H1 (cell line): ENCODE measurements around the gene CLIC1. TPM values are rescaled to one million over a fixed set of nuclear protein-coding genes. Genes with fewer than 3 reads are reported as not detected.

Source experiments
- CTCF ChIA-PET: fragments of 300-600 bp; sonication (Branson Sonifier 250); formaldehyde crosslinking; loops from one replicate; lab custom pipeline; 2021; ENCODE audit not compliant: partially characterized antibody; lab: Charles Lee
- POLR2A ChIA-PET: fragments of 300-600 bp; sonication (Branson Sonifier 250); formaldehyde crosslinking; loops from one replicate; lab custom pipeline; 2021; ENCODE audit warnings: inconsistent platforms; ENCODE audit not compliant: partially characterized antibody; lab: Charles Lee
- DNase-seq, 2 experiments: peaks; one replicate each; pipeline versions ENCODE4 v3.0.0 to v3.0.0-alpha.2; 2010 to 2022; ENCODE audit warnings: low spot score in 2 of 2, low read depth in 1 of 2, mixed read lengths in 1 of 2
- FAIRE-seq: peaks from 2 replicates; lab custom pipeline; 2011; peaks lifted over from hg19 to GRCh38; lab: Jason Lieb, UNC
- H2AFZ ChIP-seq: 2 replicates; pipeline ENCODE4 v1.8.1; 2012; ENCODE audit warnings: low read length, inconsistent platforms
- H2AK5ac ChIP-seq: 2 replicates; pipeline ENCODE4 v1.6.1; 2013; ENCODE audit warnings: low read depth, low read length
- H2BK120ac ChIP-seq: replicated peaks from 2 replicates; pipeline ENCODE3; 2013; ENCODE audit warnings: low read depth, low read length, inconsistent platforms
- H2BK12ac ChIP-seq: 2 replicates; pipeline ENCODE4 v1.6.1; 2013; ENCODE audit warnings: low read depth, low read length
- H2BK15ac ChIP-seq: 2 replicates; pipeline ENCODE4 v1.6.1; 2013; ENCODE audit warnings: low read length
- H2BK20ac ChIP-seq: 2 replicates; pipeline ENCODE4 v1.6.1; 2013; ENCODE audit warnings: low read length
- H2BK5ac ChIP-seq: 2 replicates; pipeline ENCODE4 v1.6.1; 2013; ENCODE audit warnings: low read depth, low read length
- H3K14ac ChIP-seq: 2 replicates; pipeline ENCODE4 v1.6.1; 2013; ENCODE audit warnings: inconsistent platforms; ENCODE audit not compliant: insufficient read length
- H3K18ac ChIP-seq: 2 replicates; pipeline ENCODE4 v1.6.1; 2013; ENCODE audit warnings: low read length; ENCODE audit errors: extremely low read depth
- H3K23ac ChIP-seq: 2 replicates; pipeline ENCODE4 v1.6.1; 2013; ENCODE audit warnings: inconsistent platforms; ENCODE audit not compliant: insufficient read length
- H3K23me2 ChIP-seq: 2 replicates; pipeline ENCODE4 v1.6.1; 2013; ENCODE audit warnings: low read depth, low read length
- H3K27ac ChIP-seq: 2 replicates; pipeline ENCODE4 v1.6.1; 2011; ENCODE audit warnings: low read depth, low read length, inconsistent platforms
- H3K27me3 ChIP-seq, 4 experiments: replicated peaks in 1 of 4; 1 replicate in 1 of 4; 2 replicates in 3 of 4; pipeline versions ENCODE4 v1.6.1 to v1.8.1; 2011 to 2013; ENCODE audit warnings: low read length in 3 of 4, mild to moderate bottlenecking in 3 of 4, inconsistent platforms in 2 of 4, mixed read lengths in 2 of 4, moderate library complexity in 1 of 4; ENCODE audit not compliant: control insufficient read depth in 3 of 4, insufficient read depth in 3 of 4; ENCODE audit errors: extremely low read depth in 1 of 4
- H3K36me3 ChIP-seq, 4 experiments: 2 replicates each; pipeline versions ENCODE4 v1.6.1 to v1.8.1; 2011 to 2013; ENCODE audit warnings: mild to moderate bottlenecking in 4 of 4, low read length in 3 of 4, moderate library complexity in 2 of 4, control low read depth in 1 of 4, inconsistent platforms in 1 of 4; ENCODE audit not compliant: insufficient read depth in 4 of 4, control insufficient read depth in 2 of 4
- H3K4ac ChIP-seq: replicated peaks from 2 replicates; pipeline ENCODE3; 2013; ENCODE audit warnings: low read length, low read depth, mixed read lengths, inconsistent platforms; ENCODE audit not compliant: insufficient read length
- H3K4me1 ChIP-seq, 4 experiments: replicated peaks in 1 of 4; 1 replicate in 1 of 4; 2 replicates in 3 of 4; pipeline versions ENCODE4 v1.6.1 to v1.8.1; 2011 to 2013; ENCODE audit warnings: low read length in 3 of 4, inconsistent platforms in 2 of 4, mixed read lengths in 1 of 4; ENCODE audit not compliant: insufficient read depth in 4 of 4, control insufficient read depth in 3 of 4
- H3K4me2 ChIP-seq, 2 experiments: 2 replicates each; pipeline versions ENCODE4 v1.6.1 to v1.8.1; 2011 to 2013; ENCODE audit warnings: low read depth in 2 of 2, low read length in 2 of 2, control low read depth in 1 of 2, inconsistent platforms in 1 of 2, mild to moderate bottlenecking in 1 of 2; ENCODE audit not compliant: insufficient read depth in 1 of 2
- H3K4me3 ChIP-seq, 4 experiments: fragments of 200-600, 300-600 bp in 1 of 4; sonication (generic), shearing (Covaris generic), sonication (Bioruptor Twin) in 1 of 4; 2 replicates each; pipeline versions ENCODE4 v1.5.1 to v1.8.1; 2011 to 2016; ENCODE audit warnings: low read length in 4 of 4, low read depth in 3 of 4, control low read depth in 2 of 4, inconsistent platforms in 2 of 4, mild to moderate bottlenecking in 2 of 4, mixed read lengths in 1 of 4, moderate library complexity in 1 of 4; ENCODE audit not compliant: insufficient read depth in 2 of 4; ENCODE audit errors: extremely low read depth in 1 of 4
- H3K56ac ChIP-seq: replicated peaks from 2 replicates; pipeline ENCODE3; 2013; ENCODE audit warnings: low read depth, mild to moderate bottlenecking, mixed read lengths, low read length, inconsistent platforms; ENCODE audit not compliant: insufficient read length
- H3K79me1 ChIP-seq: 2 replicates; pipeline ENCODE4 v1.6.1; 2013; ENCODE audit warnings: low read depth, low read length, control low read depth
- H3K79me2 ChIP-seq, 2 experiments: 2 replicates each; pipeline versions ENCODE4 v1.6.1 to v1.8.1; 2012 to 2013; ENCODE audit warnings: low read length in 2 of 2, mild to moderate bottlenecking in 2 of 2, inconsistent platforms in 1 of 2; ENCODE audit not compliant: insufficient read depth in 2 of 2, control insufficient read depth in 1 of 2
- H3K9ac ChIP-seq, 4 experiments: replicated peaks in 1 of 4; 1 replicate in 1 of 4; 2 replicates in 3 of 4; pipeline versions ENCODE4 v1.6.1 to v1.8.1; 2011 to 2013; ENCODE audit warnings: low read depth in 3 of 4, low read length in 3 of 4, control low read depth in 2 of 4, mild to moderate bottlenecking in 2 of 4, moderate library complexity in 2 of 4, inconsistent platforms in 1 of 4; ENCODE audit errors: extremely low read depth in 1 of 4
- H3K9me3 ChIP-seq, 2 experiments: 2 replicates each; pipeline versions ENCODE4 v1.6.1 to v1.8.1; 2012 to 2013; ENCODE audit warnings: mild to moderate bottlenecking in 2 of 2, moderate library complexity in 2 of 2, control low read depth in 1 of 2, inconsistent platforms in 1 of 2, low read depth in 1 of 2, low read length in 1 of 2, mixed read lengths in 1 of 2; ENCODE audit not compliant: insufficient read depth in 2 of 2
- H4K20me1 ChIP-seq, 2 experiments: replicated peaks in 1 of 2; 2 replicates each; pipeline versions ENCODE3 to v1.8.1; 2011 to 2013; ENCODE audit warnings: inconsistent platforms in 2 of 2, low read length in 2 of 2, mild to moderate bottlenecking in 1 of 2; ENCODE audit not compliant: insufficient read depth in 2 of 2, control insufficient read depth in 1 of 2
- H4K5ac ChIP-seq: 2 replicates; pipeline ENCODE4 v1.6.1; 2013; ENCODE audit warnings: low read length, low read depth, mixed read lengths, inconsistent platforms; ENCODE audit not compliant: insufficient read length
- H4K8ac ChIP-seq: 2 replicates; pipeline ENCODE4 v1.8.0; 2013; ENCODE audit warnings: mild to moderate bottlenecking, moderate library complexity, low read length, inconsistent platforms; ENCODE audit not compliant: insufficient read depth; ENCODE audit errors: extremely low read depth
- H4K91ac ChIP-seq: replicated peaks from 2 replicates; pipeline ENCODE3; 2013; ENCODE audit warnings: low read length, mixed read lengths, inconsistent platforms; ENCODE audit not compliant: insufficient read length
- JUND ChIP-seq: IDR thresholded peaks from 2 replicates; pipeline ENCODE4 v1.6.1; 2011; ENCODE audit warnings: mild to moderate bottlenecking, improper control_type of control experiment, low read length
- RXRA ChIP-seq: IDR thresholded peaks from 2 replicates; pipeline ENCODE4 v1.6.1; 2011; ENCODE audit warnings: low read depth, mild to moderate bottlenecking, low read length, moderate library complexity; ENCODE audit not compliant: insufficient read depth
- SP2 ChIP-seq: IDR thresholded peaks from 2 replicates; pipeline ENCODE4 v1.6.1; 2012; ENCODE audit warnings: mild to moderate bottlenecking, low read length, inconsistent platforms
- TEAD4 ChIP-seq: IDR thresholded peaks from 2 replicates; pipeline ENCODE4 v1.6.1; 2012; ENCODE audit warnings: low read depth, low read length, inconsistent platforms, mixed read lengths
- WGBS, 2 experiments: shearing (Covaris generic) in 1 of 2; methylation state at CpG; one replicate each; pipeline versions ENCODE4 v1.1.6 to v1.1.7; 2013 to 2015; ENCODE audit warnings: low lambda C conversion rate in 2 of 2, mixed read lengths in 2 of 2, inconsistent platforms in 1 of 2, low coverage in 1 of 2, missing lambda C conversion rate in 1 of 2; ENCODE audit not compliant: insufficient replicate concordance in 2 of 2, insufficient coverage in 1 of 2, insufficient read length in 1 of 2; ENCODE audit errors: extremely low coverage in 1 of 2, missing lambda C conversion rate in 1 of 2; 5-methylcytosine and 5-hydroxymethylcytosine counted together
- polyA plus RNA-seq, 7 experiments: library from polyadenylated mRNA; depleted of rRNA in 3 of 7; stranded (reverse) in 5 of 7; unstranded in 2 of 7; fragments of >200 nt in 5 of 7; fragments of 200-250 nt in 2 of 7; gene quantifications; 1 replicate in 5 of 7; 2 replicates in 1 of 7; 4 replicates in 1 of 7; pipeline versions ENCODE4 v1.2.1 to v1.2.3, GENCODE V29; 2011 to 2013; ENCODE audit warnings: missing spikeins in 2 of 7, mixed read lengths in 2 of 7
- total RNA-seq: library from RNA; stranded (reverse); fragmentation: NEBNext Ultra II Directional; extraction: Animal tissue kit (Norgen Biotek cat#: 25700); gene quantifications from 2 replicates; pipeline ENCODE4 v1.2.1, GENCODE V29; 2021
- TF ChIP-seq, protein P1 (sequence below): IDR thresholded peaks from 2 replicates; pipeline ENCODE4 v1.6.1; 2012; ENCODE audit warnings: inconsistent platforms

Gene CLIC1
- total and polyA plus RNA-seq, 2 of the 8 experiments (the other 6 are each of a cell fraction or from before 2014, with no cell fraction given): 250 to 277 TPM

DNA sequence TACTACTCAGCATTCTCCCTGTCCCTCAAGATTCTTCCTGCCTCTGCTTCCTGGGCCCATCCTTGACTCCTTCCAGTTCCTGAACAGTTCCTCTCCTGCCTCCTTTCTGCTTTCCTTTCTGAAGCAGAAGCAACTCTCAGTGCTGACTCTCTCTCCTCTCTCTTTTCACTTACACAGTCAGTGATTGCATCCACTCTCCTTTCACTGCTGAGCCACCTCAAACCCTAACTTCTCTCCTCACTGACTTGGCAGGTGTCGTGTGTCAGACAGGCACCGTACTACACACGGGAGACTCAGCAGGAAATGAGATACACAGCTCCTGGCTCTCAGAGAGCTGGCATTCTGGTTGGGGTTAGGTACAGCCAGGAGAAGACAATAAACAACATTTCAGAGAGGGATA, 38.8 kb downstream of the CLIC1 start:
- Histone ChIP-seq H4K20me1 (no peaks in the 10 kb centered on the region), H2BK12ac (no peak overlapping the region), H3K4me3 (no peak overlapping the region), H3K27me3 (no peaks in the 10 kb centered on the region), H2AK5ac (no peak overlapping the region), H3K79me2 (peaks cover 0 to 7% of the 10 kb centered on the region in 2 experiments; a peak in 2 of 4 replicates), H3K18ac (no peak overlapping the region), H3K9me3 (no peaks in the 10 kb centered on the region), H3K23ac (no peak overlapping the region), H4K91ac (no peak overlapping the region)
- WGBS, 2 experiments: 90% methylated on average over 3 of the region's 3 CpGs; no CpG with 5 or more reads in 1 of the 2 experiments
- DNase-seq: no peak
- TF ChIP-seq RXRA (no peak), JUND (no peak), TEAD4 (no peak), SP2 (no peak)
- TF ChIP-seq, protein P1, sequence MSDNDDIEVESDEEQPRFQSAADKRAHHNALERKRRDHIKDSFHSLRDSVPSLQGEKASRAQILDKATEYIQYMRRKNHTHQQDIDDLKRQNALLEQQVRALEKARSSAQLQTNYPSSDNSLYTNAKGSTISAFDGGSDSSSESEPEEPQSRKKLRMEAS: no peak
- TF ChIP-seq, all 59 proteins: peak for 0
- H3K79me1 ChIP-seq: peaks cover 6% of the 10 kb centered on the region
- H3K9ac ChIP-seq: no peak overlapping the region
- H2BK20ac ChIP-seq: no peak overlapping the region
- ChIA-PET POLR2A (no interaction called here), CTCF (no interaction called here)
- no peak overlapping the region for H3K27ac ChIP-seq
- no peak overlapping the region; the same call in 1 of the 2 replicates for H2BK5ac ChIP-seq
- H3K23me2 ChIP-seq: peaks cover 6% of the 10 kb centered on the region; the same call in 1 of the 2 replicates
- peaks cover 2 to 5% (median 3%) of the 10 kb centered on the region in 4 experiments; a peak in 4 of 7 replicates for H3K4me1 ChIP-seq
- H3K4ac ChIP-seq: no peak overlapping the region
- no peak overlapping the region for H3K4me2 ChIP-seq
- H2BK120ac ChIP-seq: no peak overlapping the region
- H3K56ac ChIP-seq: no peak overlapping the region
- no peak overlapping the region for H3K14ac ChIP-seq
- H2BK15ac ChIP-seq: no peak overlapping the region
- H2AFZ ChIP-seq: no peak overlapping the region
- H4K8ac ChIP-seq: no peak overlapping the region
- H4K5ac ChIP-seq: no peak overlapping the region
- peaks cover 2 to 8% (median 5%) of the 10 kb centered on the region in 4 experiments; a peak in 4 of 8 replicates for H3K36me3 ChIP-seq
- no peak for FAIRE-seq
